Endothelial cell of umbilical vein (primary cell): ENCODE data around the gene RSPH1.

ENCODE experiments used
- CTCF ChIP-seq, 2 donors: IDR thresholded peaks; 1 replicate in 1 of 2; 2 replicates in 1 of 2; pipeline ENCODE4 v1.5.1; 2011; ENCODE audit warnings: low read length in 2 of 2, mild to moderate bottlenecking in 2 of 2, moderate library complexity in 2 of 2, control low read depth in 1 of 2, inconsistent platforms in 1 of 2, low read depth in 1 of 2; ENCODE audit not compliant: insufficient read depth in 1 of 2; ENCODE audit errors: extremely low read depth in 1 of 2
- GATA2 ChIP-seq: IDR thresholded peaks from 2 replicates; pipeline ENCODE4 v1.7.0; 2011; ENCODE audit warnings: low read depth, mild to moderate bottlenecking, moderate library complexity, mixed read lengths, low read length; ENCODE audit not compliant: insufficient read length, insufficient read depth
- JUN ChIP-seq: IDR thresholded peaks from 2 replicates; pipeline ENCODE4 v1.6.1; 2011; ENCODE audit warnings: borderline replicate concordance, low read depth; ENCODE audit not compliant: insufficient read length, insufficient read depth
- MAX ChIP-seq: IDR thresholded peaks from 2 replicates; pipeline ENCODE4 v1.6.1; 2011; ENCODE audit not compliant: insufficient read depth, insufficient read length
- POLR2A ChIP-seq: IDR thresholded peaks from 2 replicates; pipeline ENCODE4 v1.6.1; 2012; ENCODE audit warnings: low read depth, mild to moderate bottlenecking, control low read depth, low read length
- POLR2AphosphoS5 ChIP-seq: IDR thresholded peaks from 2 replicates; pipeline ENCODE4 v1.6.1; 2012; ENCODE audit warnings: low read depth, mild to moderate bottlenecking, control low read depth, low read length, moderate library complexity; ENCODE audit not compliant: insufficient read depth

- TF ChIP-seq POLR2A (no peak), CTCF (IDR thresholded peaks at IDR 0.05; ENCODE audit: extremely low read depth in 1 of 2, insufficient read depth in 1 of 2, low read depth in 1 of 2, low read length in 2 of 2) (no peak), GATA2 (no peak), POLR2AphosphoS5 (no peak), MAX (no peak), JUN (no peak)
These were observed 24.8 kb downstream of the RSPH1 start for GRCh38 chr21:42471206-42471605.
